HG03469 (cell line): ENCODE measurements around the gene KIAA1958.

ENCODE experiments used
- ATAC-seq: cut with Tn5 transposase; IDR thresholded peaks from one replicate; pipeline ENCODE4 v1.9.1; 2021; ENCODE audit warnings: mild to moderate bottlenecking, moderate library complexity, moderate number of reproducible peaks; ENCODE audit not compliant: unreplicated experiment

KIAA1958 gene

DNA sequence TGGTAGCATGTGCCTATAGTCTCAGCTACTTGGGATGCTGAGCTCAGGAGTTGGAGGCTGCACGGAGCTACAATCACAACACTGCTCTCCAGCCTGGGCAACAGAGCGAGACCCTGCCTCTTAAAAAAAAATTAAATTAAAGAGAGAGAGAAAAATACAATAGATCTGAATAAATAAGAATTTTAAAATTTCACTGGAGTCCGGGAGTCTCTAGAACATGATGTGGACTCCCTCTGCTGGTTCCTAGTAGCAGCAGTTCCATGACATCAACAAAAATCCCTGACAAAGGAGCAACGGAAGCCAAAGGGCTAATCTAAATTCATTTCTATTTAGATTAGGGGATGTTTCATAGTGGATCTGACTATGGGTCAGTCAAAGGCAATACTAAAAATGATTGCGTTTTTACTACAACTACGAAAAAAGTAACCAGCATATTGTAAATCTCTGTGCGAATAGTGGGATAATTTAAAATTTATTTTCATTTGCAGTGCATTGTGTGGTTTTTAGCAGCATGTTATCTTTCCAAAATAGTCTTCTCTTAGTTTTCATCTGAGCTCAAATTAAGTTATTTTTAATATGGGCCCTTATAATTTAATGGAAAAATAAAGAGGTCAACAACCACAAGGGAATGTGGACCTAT is 224.5 kb downstream of the KIAA1958 start:
- no peak for ATAC-seq

DNA sequence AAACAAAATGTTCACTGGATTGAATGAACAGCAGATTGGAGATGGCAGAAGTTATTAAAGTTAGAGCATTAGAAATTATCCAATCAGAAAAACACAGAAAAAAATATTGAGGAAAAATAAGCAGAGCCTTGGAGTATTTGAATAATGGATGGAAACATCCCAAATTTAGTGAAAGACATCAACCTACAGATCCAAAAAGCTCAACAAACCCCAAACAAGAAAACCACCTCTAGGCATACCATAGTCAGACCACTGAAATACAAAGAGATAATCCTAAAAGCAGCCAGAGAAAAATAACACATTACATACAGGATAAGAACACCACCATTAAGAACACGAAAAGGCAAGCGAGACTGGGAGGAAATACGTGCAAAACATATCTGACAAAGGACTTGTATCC is 226.1 kb downstream of the KIAA1958 start:
- no peak for ATAC-seq

DNA sequence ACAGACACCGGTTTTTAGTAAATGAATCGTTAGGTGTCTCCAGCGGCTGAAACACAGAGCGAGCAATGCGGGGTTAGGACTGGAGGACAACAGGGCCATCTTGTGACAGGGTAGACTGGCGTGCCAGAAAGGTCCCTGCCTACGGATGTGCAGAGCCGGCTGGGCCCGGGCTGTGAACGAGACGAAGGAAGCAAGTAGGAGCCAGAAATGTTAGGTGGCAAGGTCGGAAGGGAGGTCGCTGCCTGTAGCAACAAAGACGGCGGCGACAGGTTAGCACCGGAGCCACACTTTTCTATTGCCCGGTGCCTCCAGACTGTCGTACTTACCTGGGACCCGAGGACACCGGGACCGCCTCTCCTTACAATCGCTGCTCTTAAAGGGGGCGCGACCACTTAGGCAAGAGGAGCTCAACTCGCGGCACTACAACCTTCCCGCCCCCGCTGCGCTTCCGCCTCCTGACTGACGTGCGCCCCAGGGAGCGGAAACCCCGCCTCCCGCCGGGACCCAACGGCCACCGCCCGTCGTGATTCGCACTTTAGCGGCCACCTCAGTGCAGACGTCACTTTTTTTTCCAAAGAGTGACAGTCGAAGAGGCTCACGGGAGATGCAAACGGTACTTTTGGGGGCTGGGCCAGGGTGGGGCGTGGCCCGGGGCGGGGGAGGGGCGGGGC is 231.2 kb downstream of the KIAA1958 start, which contains the start of gene INIP:
Gene INIP (minus strand): TSS at position 457 of the 671 bp plus-strand sequence. CDS start 1,632 bp downstream, outside the sequence.
- peak; percentile 90 for ATAC-seq
